GM18498 (cell line): Measurements from ENCODE around the gene MAP2K5.
"Not testable (repeated sequence)": the region's sequence is repeated elsewhere in the genome, so short reads cannot be mapped to it uniquely, and the experiment has no call there.

Source experiments
- ATAC-seq: cut with Tn5 transposase; IDR thresholded peaks from one replicate; pipeline ENCODE4 v1.9.1; 2021; ENCODE audit warnings: mild to moderate bottlenecking, moderate library complexity; ENCODE audit not compliant: unreplicated experiment

MAP2K5 gene

DNA sequence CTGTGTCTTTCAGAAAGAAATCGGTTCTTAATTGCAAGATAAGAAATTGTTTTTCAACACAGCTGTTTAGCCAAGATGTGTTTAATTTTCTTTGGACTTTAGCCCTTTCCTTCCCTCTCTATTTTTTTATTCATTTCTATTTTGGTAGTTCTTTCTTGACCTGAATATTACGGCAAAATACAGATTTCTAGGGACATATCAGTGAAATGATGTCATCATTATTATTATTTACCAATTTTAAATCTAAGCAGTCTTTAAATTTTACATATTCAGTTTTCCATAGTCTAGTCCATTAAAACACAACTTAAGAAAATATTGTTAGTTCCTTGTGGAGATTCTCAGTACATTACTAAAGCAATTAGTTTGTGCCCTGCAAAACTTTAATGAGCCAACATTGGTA is 104.3 kb downstream of the MAP2K5 start:
- no peak for ATAC-seq

DNA sequence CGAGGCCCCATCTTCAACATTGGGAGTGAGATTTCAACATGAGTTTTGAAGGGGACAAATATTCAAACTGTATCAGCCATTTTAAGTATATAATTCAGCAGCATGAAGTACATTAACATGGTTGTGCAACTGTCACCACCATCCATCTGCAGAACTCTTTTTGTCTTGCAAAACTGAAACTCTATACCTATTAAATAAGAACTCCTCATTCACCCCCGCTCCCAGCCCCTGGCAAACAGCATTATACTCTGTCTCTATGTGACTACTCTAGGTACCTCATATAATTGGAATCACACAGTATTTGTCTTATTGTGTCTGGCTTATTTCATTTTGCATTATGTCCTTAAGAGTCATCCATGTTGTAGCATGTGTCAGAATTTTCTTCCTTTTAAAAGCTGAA is 110.1 kb downstream of the MAP2K5 start:
- ATAC-seq, result no peak

DNA sequence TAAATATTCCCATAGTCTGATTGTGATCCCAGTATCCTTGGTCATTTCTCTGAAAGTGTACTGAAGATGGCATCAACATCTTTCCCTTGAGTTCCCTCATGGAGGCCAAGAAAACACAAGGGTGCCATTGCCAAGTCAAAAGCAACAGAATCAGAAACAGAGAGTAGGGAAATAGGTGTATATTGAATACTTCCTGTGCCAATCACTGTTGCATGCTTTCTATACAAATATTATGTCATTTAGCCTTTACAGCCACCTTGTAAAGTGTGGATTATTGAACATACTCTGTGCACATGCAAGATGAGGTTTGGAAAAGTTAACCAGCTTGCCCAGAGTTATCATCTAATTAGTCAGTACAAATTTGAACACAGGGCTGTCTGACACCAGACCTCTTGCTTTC is 117.9 kb downstream of the MAP2K5 start:
- no peak for ATAC-seq

DNA sequence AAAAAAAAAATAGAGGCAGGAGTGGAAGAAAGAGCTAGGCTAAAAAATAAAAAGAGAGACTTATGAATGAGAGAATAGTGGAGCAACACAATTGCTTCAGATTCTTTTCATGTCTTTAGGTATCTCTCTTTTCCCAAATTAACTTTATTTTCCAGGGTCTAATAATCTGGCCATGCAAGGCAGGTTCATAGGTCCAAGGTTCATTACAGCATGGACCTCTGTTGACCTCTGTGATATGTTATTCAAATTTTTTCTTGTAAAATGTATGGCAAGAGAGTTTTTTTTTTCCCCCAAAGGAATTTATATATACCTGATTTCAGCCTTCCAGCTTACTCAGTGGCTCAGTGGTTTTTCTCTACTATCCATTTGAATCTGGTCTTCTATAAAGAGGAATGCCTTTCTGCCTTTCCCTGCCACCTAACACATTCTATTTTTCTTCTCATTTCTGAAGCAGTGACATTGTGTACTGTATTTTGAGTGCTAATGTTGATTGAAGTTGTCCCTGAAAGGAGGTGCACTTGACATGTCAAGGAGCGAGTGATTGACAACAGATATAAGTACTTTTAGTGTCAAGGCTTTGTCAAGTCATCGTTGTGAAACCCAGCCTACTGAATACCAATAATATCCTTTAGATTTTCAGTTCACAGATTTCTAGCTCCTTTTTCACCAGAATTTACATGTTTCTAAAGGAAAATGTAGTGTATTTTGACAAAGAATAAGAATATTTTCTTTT is 118.5 kb downstream of the MAP2K5 start:
- no peak for ATAC-seq

DNA sequence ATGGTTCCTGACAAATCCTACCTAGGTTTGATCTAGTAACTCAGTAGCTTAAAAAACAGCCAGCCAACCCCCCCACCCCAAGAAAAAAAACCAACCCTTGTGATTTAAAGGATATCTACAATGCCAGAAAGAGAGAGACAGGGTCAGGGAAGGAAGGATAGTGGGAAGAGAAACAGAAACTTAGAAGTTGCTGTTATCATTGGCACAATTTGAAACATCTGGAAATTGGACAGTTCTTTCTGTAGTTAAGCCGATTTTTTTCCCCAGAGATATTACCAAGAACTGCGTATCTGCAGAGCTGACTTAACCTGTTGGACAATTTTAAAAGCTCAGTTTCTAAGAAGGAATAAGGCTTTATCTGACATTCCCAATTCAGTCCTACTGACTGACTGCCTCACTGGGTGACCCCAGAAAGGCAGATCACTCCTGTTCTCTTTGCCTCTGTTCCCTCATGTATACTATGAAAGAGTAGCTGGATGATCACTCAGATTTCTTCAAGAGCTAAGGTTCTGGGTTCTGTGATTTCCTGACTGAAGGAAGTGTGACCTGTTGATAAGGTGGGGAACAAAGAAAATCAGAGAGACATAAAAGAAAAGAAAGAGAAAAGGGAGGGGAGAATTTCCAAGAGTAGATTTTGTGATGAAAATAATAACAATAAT is 128.3 kb downstream of the MAP2K5 start:
- ATAC-seq, result no peak

DNA sequence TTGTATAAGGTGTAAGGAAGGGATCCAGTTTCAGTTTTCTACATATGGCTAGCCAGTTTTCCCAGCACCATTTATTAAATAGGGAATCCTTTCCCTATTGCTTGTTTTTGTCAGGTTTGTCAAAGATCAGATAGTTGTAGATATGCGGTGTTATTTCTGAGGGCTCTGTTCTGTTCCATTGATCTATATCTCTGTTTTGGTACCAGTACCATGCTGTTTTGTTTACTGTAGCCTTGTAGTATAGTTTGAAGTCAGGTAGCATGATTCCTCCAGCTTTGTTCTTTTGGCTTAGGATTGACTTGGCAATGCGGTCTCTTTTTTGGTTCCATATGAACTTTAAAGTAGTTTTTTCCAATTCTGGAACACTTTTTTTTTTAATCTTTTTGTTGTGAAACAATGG is 130.3 kb downstream of the MAP2K5 start:
- not testable (repeated sequence) for ATAC-seq

DNA sequence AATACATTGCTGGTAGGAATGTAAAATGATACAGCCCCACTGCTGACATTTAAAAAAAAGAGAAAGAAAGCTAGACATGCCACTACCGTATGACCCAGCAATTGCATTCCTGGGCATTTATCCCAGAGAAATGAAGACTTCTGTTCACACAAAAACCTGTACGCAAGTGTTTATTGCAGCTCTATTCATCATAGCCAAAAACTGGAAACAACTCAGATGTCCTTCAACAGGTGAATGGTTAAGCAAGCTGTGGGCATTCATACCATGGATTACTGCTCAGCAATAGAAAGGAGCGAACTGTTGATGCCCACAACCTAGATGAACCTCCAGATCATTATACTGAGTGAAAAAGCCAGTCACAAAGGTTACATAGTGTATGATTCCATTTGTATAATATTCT is 132.5 kb downstream of the MAP2K5 start:
- ATAC-seq, result no peak

DNA sequence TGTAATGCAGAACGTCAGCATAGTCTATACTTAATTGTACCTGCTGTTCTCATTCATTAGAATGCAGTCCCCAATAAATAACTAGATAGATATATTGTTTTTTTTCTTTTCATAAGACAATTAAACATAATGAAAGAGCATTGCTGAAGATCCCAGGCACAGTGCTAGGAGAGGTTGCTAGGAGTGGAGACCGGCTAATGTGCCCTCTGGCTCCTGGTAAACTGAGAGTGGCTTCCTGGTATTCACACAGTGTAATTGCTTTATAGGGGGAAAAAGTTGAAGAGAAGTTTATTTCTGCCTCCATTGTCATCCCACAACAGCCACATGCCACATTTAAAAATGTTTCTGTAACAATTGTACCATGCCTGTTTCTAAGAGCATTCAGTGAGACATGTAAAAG is 135.6 kb downstream of the MAP2K5 start:
- no peak for ATAC-seq

DNA sequence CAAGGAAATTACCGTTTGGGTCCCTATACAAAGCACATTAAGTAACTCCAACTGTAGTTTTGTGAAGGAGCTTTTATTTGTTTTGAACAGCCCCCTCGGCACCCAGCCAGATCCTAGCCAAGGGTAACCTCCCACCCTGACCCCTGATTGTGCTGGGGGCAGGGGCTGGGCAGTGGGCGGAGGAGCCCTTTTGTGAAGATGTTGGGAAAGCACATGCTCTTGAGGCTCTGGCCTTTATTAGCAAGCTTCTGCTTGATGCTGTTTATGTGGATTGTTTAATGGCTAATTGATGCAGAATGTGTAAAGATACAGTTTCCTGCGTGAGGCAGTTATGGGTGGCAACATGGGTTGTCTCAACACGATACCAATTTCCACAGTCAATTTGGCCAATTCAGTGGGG is 136.5 kb downstream of the MAP2K5 start:
- ATAC-seq, result no peak

DNA sequence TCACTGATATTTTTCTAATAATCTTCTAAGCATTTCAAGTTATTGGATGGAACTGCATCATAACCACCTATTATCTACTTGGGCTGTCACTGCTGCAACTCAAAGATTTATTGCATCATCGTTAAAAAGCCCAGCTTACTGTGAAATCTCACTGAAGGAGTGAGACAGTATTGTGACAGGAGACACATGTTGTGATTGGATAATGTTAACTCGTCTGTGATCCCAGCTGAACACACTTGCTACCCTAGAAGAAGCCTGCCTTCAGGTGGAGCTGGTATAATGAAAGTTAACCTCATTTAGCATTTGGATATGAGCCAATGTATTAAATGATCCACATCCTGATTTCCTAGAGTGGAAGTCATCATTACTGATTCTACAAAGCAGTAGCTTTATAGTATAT is 138.1 kb downstream of the MAP2K5 start:
- ATAC-seq, result no peak

DNA sequence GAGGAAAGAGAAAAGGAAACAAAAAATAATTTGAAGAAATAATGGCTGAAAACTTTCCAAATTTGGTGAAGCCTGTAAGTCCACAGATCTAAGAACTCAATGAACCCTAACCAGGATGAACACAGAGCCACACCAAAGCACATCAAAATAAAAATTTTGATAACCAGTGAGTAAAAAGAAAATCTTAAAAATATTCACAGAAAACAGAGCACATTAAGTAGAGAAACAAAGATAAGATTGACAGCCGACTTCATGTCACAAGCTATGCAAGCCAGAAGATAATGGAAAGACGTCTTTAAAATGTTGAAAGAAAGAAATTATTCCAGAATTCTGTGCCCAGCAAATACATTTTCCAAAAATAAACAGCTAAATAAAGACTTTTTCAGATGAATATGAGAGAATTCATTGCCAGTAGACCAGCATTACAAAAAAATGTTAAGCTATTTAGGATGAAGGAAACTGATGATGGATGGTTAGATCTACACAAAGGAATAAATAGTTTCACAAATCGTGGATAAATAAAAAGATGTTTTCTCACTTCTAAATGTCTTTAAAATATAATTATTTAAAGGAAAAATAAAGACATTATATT is 142.6 kb downstream of the MAP2K5 start:
- no peak for ATAC-seq

DNA sequence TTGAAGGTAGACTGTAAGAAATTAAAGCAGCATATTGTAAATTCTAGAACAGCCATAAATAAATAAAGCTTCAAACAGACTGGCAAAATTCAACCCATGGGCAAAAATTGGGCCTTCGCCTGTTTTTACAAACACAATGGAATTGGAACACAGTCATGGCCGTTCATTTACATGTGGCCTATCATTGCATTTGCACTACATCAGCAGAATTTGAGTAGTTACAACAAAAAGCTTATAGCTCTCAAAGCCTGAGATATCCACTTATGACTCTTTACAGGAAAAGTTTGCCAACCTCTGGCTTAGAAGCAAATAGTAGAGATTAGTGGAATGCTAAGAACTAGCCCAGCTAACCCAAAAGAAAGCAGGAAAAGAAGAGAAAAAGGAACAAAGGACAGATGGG is 143.2 kb downstream of the MAP2K5 start:
- no peak for ATAC-seq

DNA sequence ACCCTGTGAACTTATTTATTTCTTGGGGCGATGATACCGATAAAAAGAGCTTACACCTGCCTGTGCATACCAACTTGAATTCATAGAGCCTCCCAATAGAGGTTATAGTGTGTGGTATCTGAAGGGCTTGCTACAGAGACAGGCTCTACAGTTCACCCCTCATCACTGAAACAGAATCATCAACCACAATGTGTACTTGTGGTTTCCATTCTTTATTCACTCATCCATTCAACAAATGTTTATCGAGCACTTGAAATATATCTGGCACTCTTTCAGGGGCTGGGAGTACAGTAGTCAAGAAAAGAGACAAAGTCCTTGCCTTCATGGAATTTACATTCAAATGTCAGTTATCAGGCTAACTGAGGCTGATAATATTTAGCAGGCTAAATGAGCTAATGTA is 148.4 kb downstream of the MAP2K5 start:
- no peak for ATAC-seq

DNA sequence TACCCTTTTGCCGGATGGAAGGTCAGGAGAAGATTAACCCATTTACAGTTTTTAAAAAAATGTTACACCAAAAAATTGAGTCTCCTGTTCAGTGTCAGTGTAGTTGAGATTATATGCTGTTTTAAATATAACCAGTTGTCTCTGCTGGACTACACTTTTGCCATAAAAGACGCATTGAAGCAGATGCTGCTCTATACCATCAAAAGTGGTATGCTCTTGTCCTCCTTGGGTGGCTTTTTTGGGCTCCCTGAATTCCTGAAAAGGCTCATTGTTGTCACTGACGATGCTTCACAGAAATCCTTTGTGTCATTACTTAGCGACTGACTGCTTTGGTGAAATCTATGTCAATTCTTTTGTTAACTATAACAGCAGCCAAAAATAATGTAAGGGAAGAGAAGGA is 148.9 kb downstream of the MAP2K5 start:
- no peak for ATAC-seq

DNA sequence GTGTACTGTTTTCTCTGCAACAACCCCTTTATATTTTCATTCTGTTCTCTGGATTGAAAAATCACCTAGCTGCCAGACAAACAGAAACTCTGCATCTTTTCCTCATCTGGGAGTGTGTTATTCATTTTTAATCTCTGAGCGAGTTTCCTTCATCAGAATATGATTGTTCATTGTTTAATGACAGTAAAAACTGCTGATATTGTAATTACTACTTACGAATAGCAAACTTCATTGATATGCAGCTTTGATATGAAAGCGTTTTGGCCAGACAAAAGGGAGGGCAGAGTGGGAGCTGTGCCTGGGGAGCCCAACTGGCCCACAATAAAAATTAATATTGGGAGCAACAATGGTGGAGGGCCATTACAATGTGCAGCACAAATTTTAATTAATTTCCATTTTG is 150.1 kb downstream of the MAP2K5 start:
- no peak for ATAC-seq

DNA sequence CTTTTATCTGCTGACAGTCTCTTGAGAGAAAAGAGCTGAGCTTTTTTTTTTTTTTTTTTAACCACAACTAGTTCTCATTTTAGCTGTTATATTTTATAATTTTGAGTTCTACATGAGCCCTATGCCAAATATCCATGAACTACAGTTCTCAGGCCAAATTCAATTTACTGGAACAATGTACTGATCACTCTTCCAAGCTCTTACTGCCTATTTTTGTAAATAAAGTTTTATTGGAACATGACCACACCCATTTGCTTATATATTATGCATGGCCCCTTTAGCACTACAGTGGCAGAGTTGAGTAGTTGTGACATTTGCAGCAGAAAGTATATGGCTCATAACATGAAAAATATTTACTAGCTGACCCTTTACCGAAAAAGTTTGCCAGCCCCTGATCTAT is 153.6 kb downstream of the MAP2K5 start:
- ATAC-seq, result no peak

DNA sequence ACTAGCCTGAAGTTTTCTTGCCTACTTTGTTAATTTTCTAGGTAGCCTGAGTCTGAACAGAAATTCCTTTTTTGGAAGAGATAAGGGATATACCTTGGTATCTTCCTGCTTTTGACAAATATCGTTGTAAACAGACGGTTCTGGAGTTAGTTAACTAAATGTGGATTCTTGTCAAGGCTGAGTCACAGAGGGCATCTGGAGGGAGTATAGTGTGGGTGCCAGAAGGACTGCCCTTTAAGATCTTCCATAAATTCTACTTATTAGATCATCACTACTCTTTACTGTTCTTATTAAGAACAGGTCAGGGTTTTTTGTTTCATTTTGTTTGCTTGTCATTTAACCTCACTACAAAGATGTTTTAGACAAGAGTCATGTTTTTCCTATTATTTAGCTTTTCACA is 157.5 kb downstream of the MAP2K5 start:
- no peak for ATAC-seq

DNA sequence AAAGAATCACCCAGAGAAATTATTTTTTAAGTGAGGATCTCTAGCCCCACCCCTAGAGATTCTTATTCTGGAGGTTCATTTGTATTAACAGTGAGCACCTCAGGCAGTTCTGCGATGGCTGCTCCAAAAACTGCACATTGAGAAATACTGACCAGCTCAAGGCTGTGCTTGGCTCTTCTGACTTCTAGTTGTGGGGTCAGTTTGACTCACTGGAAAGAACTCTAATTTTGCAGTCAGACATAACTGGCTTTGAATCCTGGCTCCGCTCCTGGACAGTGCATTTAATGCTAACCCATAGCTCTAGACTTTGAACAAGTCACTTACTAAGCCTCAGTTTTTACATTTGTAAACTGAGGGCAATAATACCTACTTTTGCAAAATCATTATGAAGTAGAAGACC is 159.2 kb downstream of the MAP2K5 start:
- no peak for ATAC-seq

DNA sequence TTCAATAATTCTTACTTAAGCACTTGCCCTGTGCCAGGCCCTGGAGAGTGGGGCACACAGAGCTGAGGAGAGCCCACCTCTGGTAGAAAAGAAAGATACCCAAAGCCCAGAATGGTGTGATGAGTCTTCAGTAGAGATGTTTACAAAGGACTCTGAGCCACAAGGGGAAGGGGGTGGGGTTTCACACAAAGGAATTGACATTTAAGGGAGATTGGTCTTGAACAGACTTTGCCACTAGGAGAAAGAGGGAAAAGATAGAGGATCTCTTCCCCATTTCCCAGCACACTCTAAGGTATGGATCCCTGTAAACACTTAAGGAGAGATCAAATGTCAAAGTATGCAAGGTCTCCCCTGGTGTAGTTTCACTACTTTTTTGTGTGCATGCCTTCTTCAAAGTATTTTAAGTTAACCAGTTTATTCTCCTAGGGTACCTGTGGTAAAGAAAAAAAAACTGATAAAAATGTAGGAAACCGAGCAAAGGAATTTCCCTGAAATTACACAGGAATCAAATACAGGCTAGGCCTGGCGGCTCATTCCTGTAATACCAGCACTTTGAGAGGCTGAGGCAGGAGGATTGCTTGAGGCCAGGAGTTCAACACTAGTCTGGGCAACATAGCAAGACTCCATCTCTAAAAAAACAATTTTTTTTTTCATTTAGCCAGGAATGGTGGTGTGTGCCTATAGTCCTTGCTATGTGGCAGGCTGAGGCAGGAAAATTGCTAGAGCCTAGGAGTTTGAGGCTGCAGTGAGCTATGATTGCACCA is 165.2 kb downstream of the MAP2K5 start:
- ATAC-seq, result no peak

DNA sequence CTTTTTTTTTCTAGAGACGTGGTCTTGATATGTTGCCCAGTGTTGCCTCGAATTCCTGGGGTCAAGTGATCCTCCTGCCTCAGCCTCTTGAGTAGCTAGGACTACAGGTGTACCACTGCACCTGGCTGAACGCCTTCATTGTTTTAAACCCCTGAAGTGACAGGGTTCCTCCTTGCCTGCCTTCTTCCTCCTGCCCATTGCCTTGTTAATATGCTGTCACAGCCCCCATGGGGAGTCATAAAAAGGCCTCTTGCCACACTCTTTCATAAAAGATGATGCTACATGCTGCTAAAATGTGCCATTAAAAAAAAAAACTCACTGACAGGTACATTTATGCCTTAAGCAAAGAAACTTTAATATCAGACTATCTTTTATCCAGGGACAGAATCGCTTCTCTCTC is 166.0 kb downstream of the MAP2K5 start:
- ATAC-seq, result no peak

DNA sequence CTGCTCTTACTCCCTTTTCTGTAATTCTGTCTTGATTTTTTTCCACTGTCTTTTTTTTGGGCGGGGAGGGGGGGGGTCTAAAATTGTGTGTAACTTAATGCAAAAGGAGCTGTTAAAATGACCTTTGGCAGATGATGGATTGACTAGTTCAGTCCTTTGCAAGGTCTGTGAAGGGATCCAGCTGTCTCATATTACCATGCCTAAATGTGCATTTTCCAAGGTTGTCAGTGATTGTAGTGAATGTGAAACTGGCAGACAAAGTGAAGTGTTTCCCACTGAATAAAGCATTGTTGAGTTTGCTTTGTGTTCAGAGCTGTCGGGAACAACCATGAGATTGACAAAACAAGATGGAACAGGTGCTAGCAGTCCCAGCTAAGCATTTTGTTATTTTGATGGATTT is 172.7 kb downstream of the MAP2K5 start:
- no peak for ATAC-seq

DNA sequence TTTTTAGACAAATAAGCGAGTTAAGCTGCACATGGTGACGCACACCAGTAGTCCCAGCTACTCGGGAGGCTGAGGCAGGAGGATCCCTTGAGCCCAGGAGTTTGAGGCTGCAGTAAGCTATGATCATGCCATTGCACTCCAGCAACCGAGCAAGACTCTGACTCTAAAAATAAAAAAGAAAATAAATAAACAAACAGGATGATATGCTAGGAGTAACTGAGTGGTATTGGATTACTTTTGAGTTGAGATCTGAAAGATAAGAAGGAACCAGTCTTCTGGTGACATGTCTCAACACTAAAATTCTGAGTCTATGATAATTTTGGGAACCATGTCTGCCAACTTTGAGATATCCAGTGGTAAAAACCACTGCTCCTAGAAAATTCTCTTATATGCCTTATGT is 173.7 kb downstream of the MAP2K5 start:
- ATAC-seq, result no peak
